ENCODE results near the gene JAKMIP1.

DNA sequence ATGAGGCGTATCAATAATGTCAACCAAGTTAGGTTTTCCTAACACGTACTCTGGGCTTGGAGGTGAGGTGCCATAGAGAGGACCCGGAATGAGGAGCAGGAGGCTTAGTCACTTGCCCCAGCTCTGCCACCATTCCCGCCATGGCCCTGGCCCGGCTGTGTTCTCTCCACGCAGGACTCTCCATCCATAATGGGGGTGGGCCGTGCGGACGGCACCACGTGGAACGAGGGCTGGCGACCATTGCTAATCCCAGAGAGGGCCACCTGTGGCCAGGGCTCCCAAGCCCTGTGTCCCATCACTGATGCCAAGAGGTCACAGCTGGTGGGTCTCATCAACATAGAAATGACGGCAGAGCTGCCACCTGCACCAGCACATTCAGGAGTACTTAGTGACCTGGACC is 76.4 kb downstream of the JAKMIP1 start:
- TF ChIP-seq, protein P1, sequence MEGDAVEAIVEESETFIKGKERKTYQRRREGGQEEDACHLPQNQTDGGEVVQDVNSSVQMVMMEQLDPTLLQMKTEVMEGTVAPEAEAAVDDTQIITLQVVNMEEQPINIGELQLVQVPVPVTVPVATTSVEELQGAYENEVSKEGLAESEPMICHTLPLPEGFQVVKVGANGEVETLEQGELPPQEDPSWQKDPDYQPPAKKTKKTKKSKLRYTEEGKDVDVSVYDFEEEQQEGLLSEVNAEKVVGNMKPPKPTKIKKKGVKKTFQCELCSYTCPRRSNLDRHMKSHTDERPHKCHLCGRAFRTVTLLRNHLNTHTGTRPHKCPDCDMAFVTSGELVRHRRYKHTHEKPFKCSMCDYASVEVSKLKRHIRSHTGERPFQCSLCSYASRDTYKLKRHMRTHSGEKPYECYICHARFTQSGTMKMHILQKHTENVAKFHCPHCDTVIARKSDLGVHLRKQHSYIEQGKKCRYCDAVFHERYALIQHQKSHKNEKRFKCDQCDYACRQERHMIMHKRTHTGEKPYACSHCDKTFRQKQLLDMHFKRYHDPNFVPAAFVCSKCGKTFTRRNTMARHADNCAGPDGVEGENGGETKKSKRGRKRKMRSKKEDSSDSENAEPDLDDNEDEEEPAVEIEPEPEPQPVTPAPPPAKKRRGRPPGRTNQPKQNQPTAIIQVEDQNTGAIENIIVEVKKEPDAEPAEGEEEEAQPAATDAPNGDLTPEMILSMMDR (IDR thresholded peaks at IDR 0.05; ENCODE audit: low read depth, low read length, poor library complexity, severe bottlenecking): no peak
- TF ChIP-seq EZH2phosphoT487 (IDR thresholded peaks at IDR 0.05; ENCODE audit: borderline replicate concordance, low read length): no peak
